Measurements from ENCODE around the gene PRKCB.

GRCh38 chr16:23836404-23837311 lies 875 bp downstream of the PRKCB start:
- TF ChIP-seq CTCF (IDR thresholded peaks at IDR 0.05) (peak in 1 of 6 experiments; percentile 32), POLR2A (IDR thresholded peaks at IDR 0.05) (no peak)
